Measurements from ENCODE around the gene CABP7.

Gene CABP7

DNA sequence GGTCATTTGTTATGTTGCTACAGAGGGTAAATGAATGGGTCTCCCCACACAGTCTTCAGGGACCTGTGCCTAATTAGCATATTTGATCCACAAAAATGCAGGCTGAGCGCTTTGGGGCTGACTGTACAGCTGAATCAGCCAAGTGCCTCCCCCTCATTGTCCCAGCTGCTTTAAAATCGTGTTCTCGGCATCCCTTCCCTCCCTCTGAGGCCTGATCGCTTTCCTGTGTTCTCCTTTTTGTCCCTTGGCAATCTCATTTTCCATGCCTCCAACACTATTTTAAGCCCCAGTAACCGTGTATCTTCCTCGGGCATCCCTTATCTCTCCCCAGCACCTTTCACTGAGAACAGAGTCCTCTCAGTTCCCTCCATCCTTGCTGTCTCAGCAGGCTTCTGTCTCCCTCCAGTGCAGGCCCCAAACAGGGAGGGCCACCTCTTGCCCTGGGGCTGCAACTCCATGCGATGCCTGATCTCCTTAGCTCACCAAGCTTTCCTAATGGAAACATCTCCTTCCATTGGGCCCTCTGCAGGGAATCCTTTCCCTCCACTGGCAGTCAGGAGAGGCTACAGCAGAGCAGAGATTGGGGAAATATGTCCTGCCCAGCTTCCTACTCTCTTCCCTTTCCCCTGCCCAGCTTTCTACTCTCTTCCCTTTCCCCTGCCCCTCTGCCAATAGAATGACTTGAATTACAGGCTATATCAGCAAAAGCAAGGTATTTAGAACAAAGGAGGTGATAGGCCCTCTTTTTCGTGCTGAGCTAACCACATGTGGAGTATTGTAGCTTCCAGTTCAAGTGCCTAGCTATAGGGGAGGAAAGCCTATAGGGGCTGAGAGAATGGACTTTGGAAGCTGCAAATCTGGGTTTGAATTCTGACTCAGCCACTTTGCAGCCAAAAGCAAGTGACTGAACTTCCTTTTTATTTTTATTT is 61.2 kb downstream of the CABP7 start:
- DNase-seq = no peak

All from activated naive CD4-positive, alpha-beta T cell treated with Interleukin-2 at 50 U/mL for 16 hours (primary cell).